H1 (cell line): ENCODE measurements around the gene CEACAM7. TPM values are rescaled to one million over a fixed set of nuclear protein-coding genes. Genes with fewer than 3 reads are reported as not detected.

Source experiments
- KDM1A ChIP-seq: fragments of 200-600, 300-600 bp; sonication (generic); IDR thresholded peaks from 2 replicates; pipeline ENCODE4 v1.7.1; 2016; ENCODE audit warnings: mild to moderate bottlenecking, low read length, borderline replicate concordance
- KDM4A ChIP-seq: IDR thresholded peaks from one replicate; pipeline ENCODE4 v1.7.1; 2012; ENCODE audit warnings: low read depth, mild to moderate bottlenecking, moderate library complexity, low read length, inconsistent platforms; ENCODE audit not compliant: severe bottlenecking
- SP4 ChIP-seq: IDR thresholded peaks from 2 replicates; pipeline ENCODE4 v1.6.1; 2012; ENCODE audit warnings: low read length, inconsistent platforms
- TBP ChIP-seq: IDR thresholded peaks from 2 replicates; pipeline ENCODE4 v1.6.1; 2011; ENCODE audit warnings: low read depth, low read length, improper control_type of control experiment
- USF2 ChIP-seq: IDR thresholded peaks from 2 replicates; pipeline ENCODE4 v1.6.1; 2011; ENCODE audit warnings: low read length, improper control_type of control experiment
- polyA plus RNA-seq, 7 experiments: library from polyadenylated mRNA; depleted of rRNA in 3 of 7; stranded (reverse) in 5 of 7; unstranded in 2 of 7; fragments of >200 nt in 5 of 7; fragments of 200-250 nt in 2 of 7; gene quantifications; 1 replicate in 5 of 7; 2 replicates in 1 of 7; 4 replicates in 1 of 7; pipeline versions ENCODE4 v1.2.1 to v1.2.3, GENCODE V29; 2011 to 2013; ENCODE audit warnings: missing spikeins in 2 of 7, mixed read lengths in 2 of 7
- total RNA-seq: library from RNA; stranded (reverse); fragmentation: NEBNext Ultra II Directional; extraction: Animal tissue kit (Norgen Biotek cat#: 25700); gene quantifications from 2 replicates; pipeline ENCODE4 v1.2.1, GENCODE V29; 2021

The CEACAM7 gene
- total and polyA plus RNA-seq, 2 of the 8 experiments (the other 6 are each of a cell fraction or from before 2014, with no cell fraction given), result not detected

- TF ChIP-seq USF2 (no peak), KDM4A (no peak), SP4 (no peak), KDM1A (no peak), TBP (no peak)
Measured at GRCh38 chr19:41652250-41652649, 35.8 kb downstream of the CEACAM7 start (continued).
